Endothelial cell of umbilical vein (primary cell): ENCODE measurements around the gene DYNC2LI1. TPM values are rescaled to one million over a fixed set of nuclear protein-coding genes. Genes with fewer than 3 reads are reported as not detected.

Experiments used
- BruUV-seq: library from RNA; stranded (reverse); fragments of 400-500 nt; replicated peaks from 2 replicates; lab custom pipeline; 2021; lab: Mats Ljungman, UMichigan
- CTCF ChIA-PET: fragments of 300-600, 350-600 bp; sonication (Branson Sonifier 250); formaldehyde crosslinking; loops from one replicate; lab custom pipeline; 2021; ENCODE audit warnings: antibody characterized with exemption, inconsistent platforms; lab: Charles Lee
- POLR2A ChIA-PET: fragments of 300-600, 350-600 bp; sonication (Branson Sonifier 250); formaldehyde crosslinking; loops from one replicate; lab custom pipeline; 2021; ENCODE audit warnings: antibody characterized with exemption, inconsistent platforms; lab: Charles Lee
- DNase-seq: peaks from one replicate; pipeline ENCODE4 v3.0.0-alpha.2; 2011; ENCODE audit warnings: low read depth, low spot score
- FAIRE-seq: peaks from 2 replicates; lab custom pipeline; 2011; peaks lifted over from hg19 to GRCh38; lab: Jason Lieb, UNC
- H2AFZ ChIP-seq: 2 replicates; pipeline ENCODE4 v1.6.0; 2012; ENCODE audit warnings: low read depth, low read length, control low read depth, inconsistent platforms
- H3K27ac ChIP-seq: 2 replicates; pipeline ENCODE4 v1.5.1; 2011; ENCODE audit warnings: low read depth, mild to moderate bottlenecking, control low read depth, low read length, moderate library complexity; ENCODE audit not compliant: insufficient read depth
- H3K27me3 ChIP-seq, 2 experiments: 2 replicates each; pipeline versions ENCODE4 v1.6.0 to v1.6.1; 2011; ENCODE audit warnings: low read length in 2 of 2, mixed read lengths in 1 of 2; ENCODE audit not compliant: control insufficient read depth in 2 of 2, insufficient read depth in 2 of 2
- H3K36me3 ChIP-seq, 2 experiments: 2 replicates in 1 of 2; 3 replicates in 1 of 2; pipeline ENCODE4 v1.5.1; 2011; ENCODE audit warnings: low read length in 2 of 2, mild to moderate bottlenecking in 1 of 2, moderate library complexity in 1 of 2; ENCODE audit not compliant: control insufficient read depth in 2 of 2, insufficient read depth in 2 of 2; ENCODE audit errors: extremely low read depth in 1 of 2
- H3K4me1 ChIP-seq: 3 replicates; pipeline ENCODE4 v1.5.1; 2011; ENCODE audit warnings: mild to moderate bottlenecking, low read length; ENCODE audit not compliant: control insufficient read depth, insufficient read depth; ENCODE audit errors: extremely low read depth
- H3K4me2 ChIP-seq: 2 replicates; pipeline ENCODE4 v1.6.1; 2011; ENCODE audit warnings: low read length, control low read depth, mixed read lengths; ENCODE audit not compliant: insufficient read depth
- H3K4me3 ChIP-seq, 3 experiments: fragments of 200-600 bp in 1 of 3; sonication (generic), shearing (Covaris generic) in 1 of 3; replicated peaks in 1 of 3; 2 replicates each; pipeline ENCODE4 v1.5.1; 2011 to 2016; ENCODE audit warnings: control low read depth in 3 of 3, low read length in 3 of 3, mild to moderate bottlenecking in 2 of 3, inconsistent platforms in 1 of 3, low read depth in 1 of 3, moderate library complexity in 1 of 3; ENCODE audit not compliant: insufficient read depth in 1 of 3
- H3K79me2 ChIP-seq: 2 replicates; pipeline ENCODE4 v1.6.0; 2012; ENCODE audit warnings: low read length, inconsistent platforms; ENCODE audit not compliant: control insufficient read depth, insufficient read depth
- H3K9ac ChIP-seq: replicated peaks from 2 replicates; pipeline ENCODE3; 2011; ENCODE audit warnings: low read length, control low read depth; ENCODE audit not compliant: insufficient read depth; ENCODE audit errors: extremely low read depth
- H3K9me1 ChIP-seq: replicated peaks from 3 replicates; pipeline ENCODE4 v1.6.0; 2011; ENCODE audit warnings: mild to moderate bottlenecking, low read length; ENCODE audit not compliant: control insufficient read depth, insufficient read depth; ENCODE audit errors: extremely low read depth
- H3K9me3 ChIP-seq: replicated peaks from 2 replicates; pipeline ENCODE4 v1.5.1; 2012; ENCODE audit warnings: low read length, inconsistent platforms; ENCODE audit not compliant: control insufficient read depth, insufficient read depth
- H4K20me1 ChIP-seq: replicated peaks from 2 replicates; pipeline ENCODE3; 2011; ENCODE audit warnings: mild to moderate bottlenecking, low read length; ENCODE audit not compliant: control insufficient read depth, insufficient read depth; ENCODE audit errors: extremely low read depth
- EZH2 ChIP-seq: IDR thresholded peaks from 2 replicates; pipeline ENCODE4 v1.6.1; 2012; ENCODE audit warnings: borderline replicate concordance, low read depth, mild to moderate bottlenecking, moderate library complexity, low read length, inconsistent platforms; ENCODE audit not compliant: severe bottlenecking
- FOS ChIP-seq: IDR thresholded peaks from 2 replicates; pipeline ENCODE4 v1.6.1; 2011; ENCODE audit warnings: mild to moderate bottlenecking, low read length, moderate library complexity, borderline replicate concordance; ENCODE audit not compliant: insufficient read depth
- GATA2 ChIP-seq: IDR thresholded peaks from 2 replicates; pipeline ENCODE4 v1.7.0; 2011; ENCODE audit warnings: low read depth, mild to moderate bottlenecking, moderate library complexity, mixed read lengths, low read length; ENCODE audit not compliant: insufficient read length, insufficient read depth
- JUN ChIP-seq: IDR thresholded peaks from 2 replicates; pipeline ENCODE4 v1.6.1; 2011; ENCODE audit warnings: borderline replicate concordance, low read depth; ENCODE audit not compliant: insufficient read length, insufficient read depth
- MYC ChIP-seq: IDR thresholded peaks from one replicate; pipeline ENCODE4 v1.6.1; 2011; ENCODE audit warnings: mild to moderate bottlenecking, low read depth, low read length
- POLR2A ChIP-seq: IDR thresholded peaks from 2 replicates; pipeline ENCODE4 v1.6.1; 2012; ENCODE audit warnings: low read depth, mild to moderate bottlenecking, control low read depth, low read length
- POLR2AphosphoS5 ChIP-seq: IDR thresholded peaks from 2 replicates; pipeline ENCODE4 v1.6.1; 2012; ENCODE audit warnings: low read depth, mild to moderate bottlenecking, control low read depth, low read length, moderate library complexity; ENCODE audit not compliant: insufficient read depth
- dilution Hi-C: fragments of 300-500 bp; cut with MboI; formaldehyde crosslinking; loops from one replicate; pipeline ENCODE4 v1.15.0; 2019; ENCODE audit warnings: low sequenced_read_pairs; ENCODE audit not compliant: extremely low pct_ligation_motif_present
- intact Hi-C: fragments of 100-400 bp; cut with micrococcal nuclease; formaldehyde crosslinking; loops from one replicate; pipeline ENCODE4 v1.10.0; 2022
- polyA plus RNA-seq, 4 experiments: library from polyadenylated mRNA; depleted of rRNA in 3 of 4; stranded (reverse) in 3 of 4; unstranded in 1 of 4; fragments of >200 nt; gene quantifications; 2 replicates each; pipeline versions ENCODE4 v1.2.1 to v1.2.3, GENCODE V29; 2011 to 2012; ENCODE audit warnings: missing spikeins in 1 of 4
- total RNA-seq: library from RNA; stranded (reverse); gene quantifications from 2 replicates; pipeline ENCODE4 v1.2.3, GENCODE V29; 2021
- TF ChIP-seq, protein P1 (sequence below), 2 donors: IDR thresholded peaks; 1 replicate in 1 of 2; 2 replicates in 1 of 2; pipeline ENCODE4 v1.5.1; 2011; ENCODE audit warnings: low read length in 2 of 2, mild to moderate bottlenecking in 2 of 2, moderate library complexity in 2 of 2, control low read depth in 1 of 2, inconsistent platforms in 1 of 2, low read depth in 1 of 2; ENCODE audit not compliant: insufficient read depth in 1 of 2; ENCODE audit errors: extremely low read depth in 1 of 2
- TF ChIP-seq, protein P2 (sequence below): IDR thresholded peaks from 2 replicates; pipeline ENCODE4 v1.6.1; 2011; ENCODE audit not compliant: insufficient read depth, insufficient read length

The DYNC2LI1 gene
- total and polyA plus RNA-seq, 2 donors (not counting 3 experiments of a cell fraction or from before 2014, with no cell fraction given), result 4.2 to 8.7 TPM

DNA sequence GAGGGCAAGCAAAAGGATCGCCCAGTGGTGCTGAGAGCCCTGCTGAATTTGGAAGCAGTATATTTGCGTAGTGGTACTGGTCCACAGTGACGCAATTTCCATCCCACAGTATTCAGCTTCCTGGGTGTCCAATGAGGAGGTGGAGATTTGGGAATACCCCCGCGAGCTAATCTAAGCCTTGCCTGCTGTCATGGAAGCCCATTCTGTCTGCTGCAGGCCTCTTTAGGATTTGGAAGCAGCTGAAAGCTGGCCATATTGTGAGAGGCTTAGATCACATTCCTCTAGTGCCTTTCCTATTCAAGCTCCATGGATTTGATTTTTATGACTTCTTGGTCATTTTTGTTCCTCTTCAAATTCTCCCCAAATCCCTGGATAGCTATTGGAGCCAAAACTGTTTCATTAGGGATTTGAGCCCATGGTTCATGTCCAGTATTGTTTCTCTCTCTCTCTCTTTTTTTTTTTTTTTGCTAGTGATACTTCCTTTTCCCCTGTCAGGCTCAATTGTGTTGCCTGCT lies 22.3 kb upstream of the DYNC2LI1 start:
- BruUV-seq, result no TSS peak
- CTCF ChIA-PET, result interaction anchor here (1.0 to 1.4 kb wide), 5 partner anchors 8 to 107 kb away, joined by 3 to 6 read pairs (median 3); no protein-coding TSS in a partner anchor
- Histone ChIP-seq H3K36me3 (no peaks in the 10 kb centered on the region), H3K4me1 (no peaks in the 10 kb centered on the region), H3K4me2 (no peak overlapping the region), H3K27me3 (no peaks in the 10 kb centered on the region), H3K27ac (no peak overlapping the region), H3K9ac (no peak overlapping the region), H2AFZ (no peak overlapping the region), H3K4me3 (no peak overlapping the region), H3K9me1 (no peaks in the 10 kb centered on the region), H3K79me2 (no peaks in the 10 kb centered on the region), H3K9me3 (no peaks in the 10 kb centered on the region), H4K20me1 (no peaks in the 10 kb centered on the region)
- FAIRE-seq, result no peak
- POLR2A ChIA-PET, result no interaction called here
- DNase-seq, result no peak
- dilution Hi-C loops, result no loop called here
- TF ChIP-seq POLR2A (no peak), MYC (no peak), GATA2 (no peak), JUN (no peak), EZH2 (no peak), POLR2AphosphoS5 (no peak), FOS (no peak)
- TF ChIP-seq, protein P1, sequence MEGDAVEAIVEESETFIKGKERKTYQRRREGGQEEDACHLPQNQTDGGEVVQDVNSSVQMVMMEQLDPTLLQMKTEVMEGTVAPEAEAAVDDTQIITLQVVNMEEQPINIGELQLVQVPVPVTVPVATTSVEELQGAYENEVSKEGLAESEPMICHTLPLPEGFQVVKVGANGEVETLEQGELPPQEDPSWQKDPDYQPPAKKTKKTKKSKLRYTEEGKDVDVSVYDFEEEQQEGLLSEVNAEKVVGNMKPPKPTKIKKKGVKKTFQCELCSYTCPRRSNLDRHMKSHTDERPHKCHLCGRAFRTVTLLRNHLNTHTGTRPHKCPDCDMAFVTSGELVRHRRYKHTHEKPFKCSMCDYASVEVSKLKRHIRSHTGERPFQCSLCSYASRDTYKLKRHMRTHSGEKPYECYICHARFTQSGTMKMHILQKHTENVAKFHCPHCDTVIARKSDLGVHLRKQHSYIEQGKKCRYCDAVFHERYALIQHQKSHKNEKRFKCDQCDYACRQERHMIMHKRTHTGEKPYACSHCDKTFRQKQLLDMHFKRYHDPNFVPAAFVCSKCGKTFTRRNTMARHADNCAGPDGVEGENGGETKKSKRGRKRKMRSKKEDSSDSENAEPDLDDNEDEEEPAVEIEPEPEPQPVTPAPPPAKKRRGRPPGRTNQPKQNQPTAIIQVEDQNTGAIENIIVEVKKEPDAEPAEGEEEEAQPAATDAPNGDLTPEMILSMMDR (IDR thresholded peaks at IDR 0.05; ENCODE audit: extremely low read depth in 1 of 2, insufficient read depth in 1 of 2, low read depth in 1 of 2, low read length in 2 of 2), result no peak
- TF ChIP-seq, protein P2, sequence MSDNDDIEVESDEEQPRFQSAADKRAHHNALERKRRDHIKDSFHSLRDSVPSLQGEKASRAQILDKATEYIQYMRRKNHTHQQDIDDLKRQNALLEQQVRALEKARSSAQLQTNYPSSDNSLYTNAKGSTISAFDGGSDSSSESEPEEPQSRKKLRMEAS, result no peak
- intact Hi-C loops, result no loop called here
